GM20000 (cell line): ENCODE measurements around the gene BOD1.

Experiments
- DNase-seq: peaks from one replicate; pipeline ENCODE4 v3.0.0; 2012; ENCODE audit warnings: low spot score
- TF ChIP-seq, protein P1 (sequence below): IDR thresholded peaks from 2 replicates; pipeline ENCODE4 v1.5.1; 2012; ENCODE audit warnings: mild to moderate bottlenecking, control low read depth; ENCODE audit errors: extremely low read depth, missing control alignments

BOD1 gene

DNA sequence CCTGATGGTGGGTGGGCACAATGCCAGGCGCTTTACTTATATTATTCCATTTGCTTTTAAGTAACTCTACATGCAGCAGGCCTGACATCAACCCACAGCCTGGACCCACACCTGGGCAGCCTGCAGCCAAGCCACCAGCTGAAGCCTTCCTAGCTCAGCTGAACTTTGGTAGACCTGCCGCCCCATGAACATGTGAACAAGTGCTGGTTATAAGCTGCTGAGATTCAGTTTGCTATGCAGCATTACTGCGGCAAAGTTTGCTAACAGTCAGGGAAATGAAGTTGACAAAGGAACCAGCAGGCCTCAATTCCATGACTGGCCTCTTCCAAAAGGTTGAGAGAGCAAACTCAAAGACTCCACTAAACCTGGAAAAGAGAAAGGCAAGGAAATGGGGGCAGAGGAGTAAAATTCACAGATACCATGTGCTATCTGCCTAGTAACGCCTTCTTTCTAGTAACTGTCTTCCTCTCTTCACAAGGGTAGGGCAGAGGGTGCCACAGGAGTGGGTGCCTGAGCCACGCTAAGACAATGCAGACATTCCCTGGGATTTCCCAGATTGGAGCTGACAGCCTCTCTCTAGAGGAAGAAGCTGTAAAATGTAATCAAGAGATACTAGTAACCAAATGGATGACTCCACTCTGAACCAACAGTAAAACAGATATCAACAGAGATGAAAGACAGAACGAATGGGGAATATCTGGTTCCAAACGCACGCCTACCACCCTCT is 2.9 kb downstream of the BOD1 start:
- TF ChIP-seq, protein P1, sequence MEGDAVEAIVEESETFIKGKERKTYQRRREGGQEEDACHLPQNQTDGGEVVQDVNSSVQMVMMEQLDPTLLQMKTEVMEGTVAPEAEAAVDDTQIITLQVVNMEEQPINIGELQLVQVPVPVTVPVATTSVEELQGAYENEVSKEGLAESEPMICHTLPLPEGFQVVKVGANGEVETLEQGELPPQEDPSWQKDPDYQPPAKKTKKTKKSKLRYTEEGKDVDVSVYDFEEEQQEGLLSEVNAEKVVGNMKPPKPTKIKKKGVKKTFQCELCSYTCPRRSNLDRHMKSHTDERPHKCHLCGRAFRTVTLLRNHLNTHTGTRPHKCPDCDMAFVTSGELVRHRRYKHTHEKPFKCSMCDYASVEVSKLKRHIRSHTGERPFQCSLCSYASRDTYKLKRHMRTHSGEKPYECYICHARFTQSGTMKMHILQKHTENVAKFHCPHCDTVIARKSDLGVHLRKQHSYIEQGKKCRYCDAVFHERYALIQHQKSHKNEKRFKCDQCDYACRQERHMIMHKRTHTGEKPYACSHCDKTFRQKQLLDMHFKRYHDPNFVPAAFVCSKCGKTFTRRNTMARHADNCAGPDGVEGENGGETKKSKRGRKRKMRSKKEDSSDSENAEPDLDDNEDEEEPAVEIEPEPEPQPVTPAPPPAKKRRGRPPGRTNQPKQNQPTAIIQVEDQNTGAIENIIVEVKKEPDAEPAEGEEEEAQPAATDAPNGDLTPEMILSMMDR, result no peak
- no peak for DNase-seq

DNA sequence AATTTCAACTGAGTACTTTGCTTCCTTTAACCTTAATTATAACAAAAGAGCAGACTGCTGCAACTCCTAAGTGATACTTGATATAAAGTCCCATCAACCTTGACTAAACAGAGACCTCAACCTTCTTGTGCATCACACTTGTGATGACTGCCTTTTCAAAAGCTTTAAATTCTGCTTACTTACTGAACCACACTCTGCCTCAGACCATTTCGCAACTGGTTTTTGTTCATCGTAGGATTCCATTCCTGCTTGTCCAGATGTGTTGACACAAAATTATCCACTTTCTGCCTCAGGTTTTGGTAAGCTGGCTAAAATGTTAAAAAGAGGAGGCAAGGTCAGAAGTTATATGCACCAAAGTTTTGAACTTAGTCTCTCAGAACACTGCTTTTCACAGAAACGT is 3.5 kb downstream of the BOD1 start:
- TF ChIP-seq, protein P1, result no peak
- no peak for DNase-seq

DNA sequence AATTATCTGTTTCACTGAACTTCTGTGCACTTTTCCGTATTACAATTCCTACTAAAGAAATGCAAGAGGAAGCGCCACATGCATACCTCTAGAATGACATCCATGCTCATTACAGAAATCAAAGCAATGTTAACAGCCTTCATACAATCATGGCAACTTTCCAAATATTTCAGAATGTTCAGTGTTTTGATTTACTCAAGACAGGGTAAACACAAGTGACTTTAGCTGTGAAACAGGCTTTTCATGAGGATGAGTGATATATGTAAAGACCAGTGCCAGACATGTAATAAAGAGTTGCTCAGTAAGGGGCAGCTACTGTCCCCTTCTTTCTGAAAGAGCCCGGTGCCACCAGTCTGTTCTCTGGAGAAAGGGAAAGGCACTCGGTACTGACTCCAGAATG is 4.7 kb downstream of the BOD1 start:
- TF ChIP-seq, protein P1, result no peak
- DNase-seq, result no peak

DNA sequence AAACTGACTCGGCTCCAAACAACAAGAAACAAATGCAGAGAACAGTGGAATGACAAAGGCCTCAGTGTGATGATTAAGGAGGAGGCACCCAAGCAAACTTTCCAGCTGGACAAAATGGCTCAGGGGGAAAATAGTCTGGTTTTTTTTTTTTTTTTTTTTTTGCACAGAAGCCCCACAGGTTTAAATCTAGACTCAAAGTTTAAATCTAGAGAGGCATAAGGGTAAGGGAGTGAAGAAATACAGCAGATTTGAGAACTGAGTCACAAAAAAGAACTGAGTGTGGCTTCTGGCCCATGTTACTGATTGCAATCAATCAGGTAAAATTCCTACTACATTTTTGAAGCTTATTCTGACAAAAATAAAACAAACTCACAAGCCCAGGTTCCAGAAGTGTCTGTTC is 12.3 kb downstream of the BOD1 start:
- TF ChIP-seq, protein P1, result no peak
- DNase-seq, result no peak

DNA sequence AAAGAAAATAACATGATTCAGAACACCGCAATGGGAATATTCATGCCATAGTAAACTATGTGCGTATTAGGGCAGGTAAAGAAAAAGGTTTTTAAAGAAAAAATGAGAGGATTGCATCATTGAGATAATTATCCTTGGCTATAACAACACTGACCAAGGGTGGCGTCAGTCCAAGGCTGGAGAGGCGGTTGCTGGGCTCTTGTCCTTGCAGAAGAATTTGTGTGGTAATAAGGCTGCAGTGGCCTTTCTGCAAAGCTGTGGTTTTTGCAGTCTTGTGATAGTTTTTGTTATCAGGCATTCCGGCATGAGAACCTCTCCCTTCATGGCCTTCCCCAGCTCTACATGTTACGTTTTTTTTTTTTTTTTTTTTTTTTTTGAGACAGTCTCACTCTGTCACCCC is 14.0 kb downstream of the BOD1 start:
- no peak for DNase-seq

DNA sequence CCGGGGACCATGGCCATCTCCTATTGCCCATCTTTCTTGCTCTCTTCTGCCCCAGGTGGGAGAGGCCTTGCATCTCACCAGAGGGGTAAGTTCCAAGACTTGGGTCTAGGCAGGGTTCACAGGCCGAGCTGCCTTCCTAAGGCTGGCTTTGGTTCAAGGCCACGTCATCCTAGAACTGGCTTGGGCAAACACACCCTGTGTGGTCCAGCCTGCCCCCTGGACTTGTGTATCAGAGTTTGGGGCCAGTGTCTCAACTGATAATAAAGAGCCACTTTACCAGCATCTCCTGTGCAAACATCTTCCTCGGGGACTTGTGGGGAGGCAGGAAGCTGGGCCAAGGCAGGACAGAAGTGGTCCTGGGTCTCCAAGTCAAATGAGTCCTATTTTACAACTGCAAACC is 17.8 kb downstream of the BOD1 start:
- no peak for DNase-seq
- TF ChIP-seq, protein P1, result no peak

More for the DNA sequence above, 14.0 kb downstream of the BOD1 start:
- TF ChIP-seq, protein P1, result no peak

DNA sequence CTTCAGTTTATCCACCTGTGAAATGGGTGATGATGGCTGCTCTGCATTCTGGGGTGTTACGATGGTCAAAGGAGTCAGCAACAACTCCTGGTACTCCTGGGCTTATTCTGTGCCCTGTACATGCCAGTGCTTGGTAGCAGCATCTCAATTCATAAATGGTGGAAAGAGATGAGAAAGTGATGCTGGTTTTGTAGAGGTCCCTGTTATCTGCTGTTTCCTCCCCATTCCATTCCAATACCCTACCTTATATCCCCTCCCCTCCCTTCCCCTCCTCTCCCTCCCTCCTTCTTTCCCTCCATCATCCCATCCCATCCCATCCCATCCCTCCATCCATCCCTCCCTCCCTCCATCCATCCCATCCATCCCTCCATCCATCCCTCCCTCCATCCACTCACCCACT is 19.1 kb downstream of the BOD1 start:
- TF ChIP-seq, protein P1, result no peak

More for the DNA sequence above, 19.1 kb downstream of the BOD1 start:
- DNase-seq, result no peak
